H9 (cell line): ENCODE measurements around the gene FHIT. TPM values are rescaled to one million over a fixed set of nuclear protein-coding genes. Genes with fewer than 3 reads are reported as not detected.

Source experiments
- DNase-seq: peaks from one replicate; pipeline ENCODE4 v3.0.0-alpha.2; 2017
- H2AFZ ChIP-seq: one replicate; pipeline ENCODE4 v1.6.1; 2013; ENCODE audit warnings: mild to moderate bottlenecking, low read length, control low read depth, moderate library complexity
- H2AK5ac ChIP-seq: 2 replicates; pipeline ENCODE4 v1.6.1; 2013; ENCODE audit warnings: low read length, control low read depth, mixed read lengths; ENCODE audit not compliant: insufficient read length
- H2BK120ac ChIP-seq: one replicate; pipeline ENCODE4 v1.6.1; 2013; ENCODE audit warnings: low read depth, mild to moderate bottlenecking, low read length, control low read depth, inconsistent platforms; ENCODE audit not compliant: poor library complexity, severe bottlenecking
- H2BK12ac ChIP-seq: 2 replicates; pipeline ENCODE4 v1.6.1; 2013; ENCODE audit warnings: low read length, control low read depth, mixed read lengths, low read depth; ENCODE audit not compliant: insufficient read length
- H2BK15ac ChIP-seq: 2 replicates; pipeline ENCODE4 v1.6.1; 2013; ENCODE audit warnings: low read depth, low read length, control low read depth
- H2BK20ac ChIP-seq: one replicate; pipeline ENCODE4 v1.6.1; 2013; ENCODE audit warnings: low read depth, mild to moderate bottlenecking, low read length, control low read depth, inconsistent platforms; ENCODE audit not compliant: poor library complexity, severe bottlenecking
- H2BK5ac ChIP-seq: 2 replicates; pipeline ENCODE4 v1.6.1; 2013; ENCODE audit warnings: low read length, control low read depth, mixed read lengths; ENCODE audit not compliant: insufficient read length
- H3K14ac ChIP-seq: 2 replicates; pipeline ENCODE4 v1.6.1; 2013; ENCODE audit warnings: low read length, control low read depth; ENCODE audit not compliant: insufficient read depth
- H3K18ac ChIP-seq: 2 replicates; pipeline ENCODE4 v1.6.1; 2013; ENCODE audit warnings: low read depth, mild to moderate bottlenecking, mixed read lengths, low read length, control low read depth; ENCODE audit not compliant: insufficient read length
- H3K23ac ChIP-seq: 2 replicates; pipeline ENCODE4 v1.6.1; 2013; ENCODE audit warnings: low read length, control low read depth, mixed read lengths, low read depth; ENCODE audit not compliant: insufficient read length
- H3K23me2 ChIP-seq: 2 replicates; pipeline ENCODE4 v1.6.1; 2013; ENCODE audit warnings: low read depth, mild to moderate bottlenecking, mixed read lengths, low read length, control low read depth; ENCODE audit not compliant: insufficient read length, poor library complexity, severe bottlenecking
- H3K27ac ChIP-seq: 2 replicates; pipeline ENCODE4 v1.5.1; 2013; ENCODE audit warnings: low read length, control low read depth, mixed read lengths, low read depth; ENCODE audit not compliant: insufficient read length
- H3K27me3 ChIP-seq: 2 replicates; pipeline ENCODE4 v1.6.1; 2013; ENCODE audit warnings: low read length, control low read depth, inconsistent platforms; ENCODE audit not compliant: insufficient read depth
- H3K4ac ChIP-seq: 2 replicates; pipeline ENCODE4 v1.6.1; 2013; ENCODE audit warnings: low read depth, mild to moderate bottlenecking, control low read depth, inconsistent platforms, low read length, moderate library complexity
- H3K4me1 ChIP-seq: 2 replicates; pipeline ENCODE4 v1.6.1; 2013; ENCODE audit warnings: low read length, control low read depth, inconsistent platforms; ENCODE audit not compliant: insufficient read depth
- H3K4me2 ChIP-seq: 2 replicates; pipeline ENCODE4 v1.6.1; 2013; ENCODE audit warnings: low read length, control low read depth, mixed read lengths; ENCODE audit not compliant: insufficient read length, insufficient read depth
- H3K56ac ChIP-seq: 2 replicates; pipeline ENCODE4 v1.6.1; 2013; ENCODE audit warnings: low read depth, mild to moderate bottlenecking, mixed read lengths, low read length, control low read depth; ENCODE audit not compliant: insufficient read length
- H3K79me1 ChIP-seq: 2 replicates; pipeline ENCODE4 v1.6.1; 2013; ENCODE audit warnings: low read depth, mild to moderate bottlenecking, moderate library complexity, low read length, control low read depth, inconsistent platforms; ENCODE audit not compliant: insufficient read depth, poor library complexity, severe bottlenecking
- H3K79me2 ChIP-seq: 2 replicates; pipeline ENCODE4 v1.6.1; 2013; ENCODE audit warnings: low read length, control low read depth, inconsistent platforms; ENCODE audit not compliant: insufficient read depth
- H3K9ac ChIP-seq: 2 replicates; pipeline ENCODE4 v1.6.1; 2013; ENCODE audit warnings: low read length, control low read depth, mixed read lengths; ENCODE audit not compliant: insufficient read length; ENCODE audit errors: extremely low read depth
- H3K9me3 ChIP-seq: one replicate; pipeline ENCODE4 v1.6.1; 2013; ENCODE audit warnings: low read depth, low read length, inconsistent platforms; ENCODE audit not compliant: control insufficient read depth
- H3T11ph ChIP-seq: one replicate; pipeline ENCODE4 v1.6.1; 2013; ENCODE audit warnings: mild to moderate bottlenecking, low read length, control low read depth, inconsistent platforms
- H4K20me1 ChIP-seq: one replicate; pipeline ENCODE4 v1.6.1; 2013; ENCODE audit not compliant: control insufficient read depth, insufficient read length, insufficient read depth
- H4K5ac ChIP-seq: 2 replicates; pipeline ENCODE4 v1.6.1; 2013; ENCODE audit warnings: low read depth, mild to moderate bottlenecking, mixed read lengths, low read length, control low read depth; ENCODE audit not compliant: insufficient read length
- H4K8ac ChIP-seq: replicated peaks from 2 replicates; pipeline ENCODE4 v1.6.1; 2013; ENCODE audit warnings: low read length, control low read depth, mixed read lengths, low read depth; ENCODE audit not compliant: insufficient read length
- H4K91ac ChIP-seq: 2 replicates; pipeline ENCODE4 v1.6.1; 2013; ENCODE audit warnings: low read depth, mild to moderate bottlenecking, moderate library complexity, mixed read lengths, low read length, control low read depth; ENCODE audit not compliant: insufficient read length
- H3K27ac Mint-ChIP-seq, 3 experiments: 2 replicates in 2 of 3; 3 replicates in 1 of 3; pipeline ENCODE4 v1.8.0; 2020 to 2021; ENCODE audit warnings: mixed read lengths in 3 of 3, mild to moderate bottlenecking in 1 of 3, moderate library complexity in 1 of 3
- H3K27me3 Mint-ChIP-seq: 2 replicates; pipeline ENCODE4 v1.8.0; 2021; ENCODE audit warnings: low read depth, mild to moderate bottlenecking, moderate library complexity, mixed read lengths
- H3K36me3 Mint-ChIP-seq, 3 experiments: 2 replicates in 2 of 3; 3 replicates in 1 of 3; pipeline ENCODE4 v1.8.0; 2020 to 2021; ENCODE audit warnings: low read depth in 3 of 3, mixed read lengths in 3 of 3; ENCODE audit not compliant: insufficient read depth in 1 of 3
- H3K4me1 Mint-ChIP-seq, 2 experiments: 2 replicates each; pipeline ENCODE4 v1.8.0; 2020; ENCODE audit warnings: mixed read lengths in 2 of 2
- H3K4me3 Mint-ChIP-seq, 2 experiments: 2 replicates in 1 of 2; 3 replicates in 1 of 2; pipeline ENCODE4 v1.8.0; 2020 to 2021; ENCODE audit warnings: mild to moderate bottlenecking in 2 of 2, mixed read lengths in 2 of 2, moderate library complexity in 1 of 2
- H3K9me3 Mint-ChIP-seq, 2 experiments: 2 replicates in 1 of 2; 3 replicates in 1 of 2; pipeline ENCODE4 v1.8.0; 2020; ENCODE audit warnings: mild to moderate bottlenecking in 2 of 2, mixed read lengths in 2 of 2, moderate library complexity in 1 of 2
- CTCF ChIP-seq: fragments of 200-600 bp; sonication (generic); conservative IDR thresholded peaks from 3 replicates; pipeline ENCODE4 v1.8.0; 2021; ENCODE audit warnings: antibody characterized with exemption, mild to moderate bottlenecking
- total RNA-seq: library from RNA; stranded (reverse); gene quantifications from 2 replicates; pipeline ENCODE4 v1.2.1, GENCODE V29; 2021

FHIT gene
- total RNA-seq, 1 experiment from 2014 or later, result 3.0 TPM

GRCh38 chr3:60316121-60316797 lies 935.0 kb downstream of the FHIT start:
- no peak overlapping the region for H2BK15ac ChIP-seq
- H3K4ac ChIP-seq, result no peak overlapping the region
- no peak overlapping the region for H2BK120ac ChIP-seq
- H3K9me3 ChIP-seq, result no peaks in the 10 kb centered on the region
- no peaks in the 10 kb centered on the region for H3K23me2 ChIP-seq
- no peak overlapping the region for H4K8ac ChIP-seq
- no peak overlapping the region for H2AFZ ChIP-seq
- H3K79me2 ChIP-seq, result no peaks in the 10 kb centered on the region
- H3K27me3 ChIP-seq, result no peaks in the 10 kb centered on the region
- no peaks in the 10 kb centered on the region for H3K36me3 Mint-ChIP-seq
- H3K4me2 ChIP-seq, result no peak overlapping the region
- H4K91ac ChIP-seq, result no peak overlapping the region
- no peaks in the 10 kb centered on the region for H4K20me1 ChIP-seq
- no peak overlapping the region for H3K27ac Mint-ChIP-seq
- no peak overlapping the region for H2BK5ac ChIP-seq
- no peak for TF ChIP-seq CTCF
- H3K56ac ChIP-seq, result no peak overlapping the region
- H3K14ac ChIP-seq, result no peak overlapping the region
- H3K79me1 ChIP-seq, result no peaks in the 10 kb centered on the region
- no peak overlapping the region for H3K27ac ChIP-seq
- H3K4me1 Mint-ChIP-seq, result peaks cover 7 to 8% of the 10 kb centered on the region in 2 experiments
- H3K27me3 Mint-ChIP-seq, result no peaks in the 10 kb centered on the region
- H3K4me3 Mint-ChIP-seq, result no peak overlapping the region
- no peak overlapping the region for H3K18ac ChIP-seq
- no peak overlapping the region for H3K9ac ChIP-seq
- H2BK12ac ChIP-seq, result no peak overlapping the region
- no peaks in the 10 kb centered on the region for H3K9me3 Mint-ChIP-seq
- H3T11ph ChIP-seq, result no peak overlapping the region
- H2BK20ac ChIP-seq, result no peak overlapping the region
- no peak overlapping the region for H2AK5ac ChIP-seq
- peaks cover 2% of the 10 kb centered on the region; the same call in 1 of the 2 replicates for H3K4me1 ChIP-seq
- no peak overlapping the region for H3K23ac ChIP-seq
- no peak for DNase-seq
- H4K5ac ChIP-seq, result no peak overlapping the region
